Stomach (tissue), 9 donors: ENCODE measurements around the gene TRPC3. TPM values are rescaled to one million over a fixed set of nuclear protein-coding genes. Genes with fewer than 3 reads are reported as not detected.

Source experiments
- DNase-seq, 2 donors: peaks; one replicate each; pipeline versions ENCODE4 v3.0.0 to v3.0.0-alpha.2; 2013 to 2019
- H3K27ac ChIP-seq, 5 donors: fragments of 200-600 bp in 4 of 5; sonication (generic) in 4 of 5; one replicate each; pipeline ENCODE4 v1.5.1; 2013 to 2019; ENCODE audit warnings: mild to moderate bottlenecking in 1 of 5, moderate library complexity in 1 of 5
- H3K27me3 ChIP-seq, 3 donors: fragments of 200-600 bp; sonication (generic); one replicate each; pipeline ENCODE4 v1.5.1; 2017 to 2019; ENCODE audit warnings: mixed run types in 1 of 3
- H3K36me3 ChIP-seq, 4 donors: fragments of 200-600 bp; sonication (generic); 1 replicate in 3 of 4; 2 replicates in 1 of 4; pipeline ENCODE4 v1.5.1; 2016 to 2019
- H3K4me1 ChIP-seq, 4 donors: fragments of 200-600 bp; sonication (generic); one replicate each; pipeline ENCODE4 v1.5.1; 2016 to 2019
- H3K4me3 ChIP-seq, 4 donors: fragments of 200-600 bp; sonication (generic) in 3 of 4; one replicate each; pipeline ENCODE4 v1.5.1; 2016 to 2019; ENCODE audit warnings: mild to moderate bottlenecking in 1 of 4
- H3K9me3 ChIP-seq, 4 donors: fragments of 200-600 bp; sonication (generic); one replicate each; pipeline ENCODE4 v1.5.1; 2016 to 2019
- EP300 ChIP-seq: sonication (generic); formaldehyde crosslinking; IDR thresholded peaks from one replicate; pipeline ENCODE4 v1.6.1; 2017; ENCODE audit warnings: antibody characterized with exemption
- POLR2A ChIP-seq, 4 donors: fragments of 450-650 bp; IDR thresholded peaks; one replicate each; pipeline ENCODE4 v1.6.1; 2016; ENCODE audit warnings: antibody characterized with exemption in 4 of 4, control low read depth in 2 of 4, mild to moderate bottlenecking in 1 of 4, moderate library complexity in 1 of 4
- POLR2AphosphoS5 ChIP-seq, 3 donors: sonication (generic); formaldehyde crosslinking; IDR thresholded peaks; one replicate each; pipeline ENCODE4 v1.6.1; 2016; ENCODE audit warnings: antibody characterized with exemption in 3 of 3
- WGBS, 5 donors: extraction: QIAGEN DNeasy Blood & Tissue Kit in 3 of 5; methylation state at CpG; one replicate each; pipeline versions ENCODE4 v1.1.5 to v1.1.7; 2013 to 2018; 5-methylcytosine and 5-hydroxymethylcytosine counted together
- intact Hi-C: fragments of 100-400 bp; cut with DNase I; formaldehyde crosslinking; loops from one replicate; pipeline ENCODE4 v1.15.1; 2023; ENCODE audit warnings: low total_unique reads
- polyA plus RNA-seq, 3 donors: library from polyadenylated mRNA; stranded (reverse); fragments of 200-250 nt; gene quantifications; one replicate each; pipeline ENCODE4 v1.2.3, GENCODE V29; 2013
- total RNA-seq, 5 donors: library from RNA; depleted of rRNA; stranded (reverse); fragments of >200 nt; gene quantifications; one replicate each; pipeline versions ENCODE4 v1.1.0 to v1.2.3, GENCODE V29; 2014 to 2016
- TF ChIP-seq, protein P1 (sequence below), 7 experiments: fragments of 450-650 bp in 4 of 7; fragments of 200-600 bp in 3 of 7; sonication (generic) in 3 of 7; IDR thresholded peaks; one replicate each; pipeline ENCODE4 v1.5.1; 2016 to 2019; ENCODE audit warnings: antibody characterized with exemption in 7 of 7, control low read depth in 2 of 7, mild to moderate bottlenecking in 1 of 7
- donor health status: healthy with polysubstance abuse.
- donor health status: Bipolar disorder and iron deficiency.
- donor health status: healthy.

TRPC3 gene
- total and polyA plus RNA-seq, 8 donors = 0.31 to 3.7 (median 0.70) TPM; not detected in 4

DNA sequence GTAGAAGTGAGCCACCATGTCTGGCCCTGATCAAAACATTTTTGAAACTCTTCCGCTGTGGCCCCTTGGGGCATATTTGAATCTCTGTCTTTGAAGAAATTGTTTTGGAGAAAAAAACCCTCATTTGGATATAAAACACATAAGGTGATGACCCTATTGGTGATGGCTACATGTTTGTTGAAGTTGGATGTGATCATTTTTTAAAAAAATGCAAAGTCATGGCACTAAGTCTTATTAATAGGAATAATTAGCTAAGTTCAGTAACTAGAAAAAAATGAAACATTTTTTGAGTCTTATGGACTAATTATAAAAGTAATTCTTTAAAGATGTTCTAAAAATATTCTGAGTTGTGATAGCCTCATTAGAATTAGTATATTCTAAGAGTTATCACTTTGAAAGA, 63.7 kb downstream of the TRPC3 start:
- Histone ChIP-seq H3K27ac (no peak overlapping the region), H3K36me3 (no peaks in the 10 kb centered on the region), H3K9me3 (no peaks in the 10 kb centered on the region), H3K4me3 (no peak overlapping the region), H3K4me1 (no peaks in the 10 kb centered on the region), H3K27me3 (no peaks in the 10 kb centered on the region)
- intact Hi-C loops = no loop called here
- WGBS, 5 donors = 94 to 100% (median 98%) methylated on average over 1 of the region's 1 CpG
- DNase-seq = no peak
- TF ChIP-seq POLR2AphosphoS5 (IDR thresholded peaks at IDR 0.05) (no peak), EP300 (no peak), POLR2A (IDR thresholded peaks at IDR 0.05) (no peak)
- TF ChIP-seq, protein P1, sequence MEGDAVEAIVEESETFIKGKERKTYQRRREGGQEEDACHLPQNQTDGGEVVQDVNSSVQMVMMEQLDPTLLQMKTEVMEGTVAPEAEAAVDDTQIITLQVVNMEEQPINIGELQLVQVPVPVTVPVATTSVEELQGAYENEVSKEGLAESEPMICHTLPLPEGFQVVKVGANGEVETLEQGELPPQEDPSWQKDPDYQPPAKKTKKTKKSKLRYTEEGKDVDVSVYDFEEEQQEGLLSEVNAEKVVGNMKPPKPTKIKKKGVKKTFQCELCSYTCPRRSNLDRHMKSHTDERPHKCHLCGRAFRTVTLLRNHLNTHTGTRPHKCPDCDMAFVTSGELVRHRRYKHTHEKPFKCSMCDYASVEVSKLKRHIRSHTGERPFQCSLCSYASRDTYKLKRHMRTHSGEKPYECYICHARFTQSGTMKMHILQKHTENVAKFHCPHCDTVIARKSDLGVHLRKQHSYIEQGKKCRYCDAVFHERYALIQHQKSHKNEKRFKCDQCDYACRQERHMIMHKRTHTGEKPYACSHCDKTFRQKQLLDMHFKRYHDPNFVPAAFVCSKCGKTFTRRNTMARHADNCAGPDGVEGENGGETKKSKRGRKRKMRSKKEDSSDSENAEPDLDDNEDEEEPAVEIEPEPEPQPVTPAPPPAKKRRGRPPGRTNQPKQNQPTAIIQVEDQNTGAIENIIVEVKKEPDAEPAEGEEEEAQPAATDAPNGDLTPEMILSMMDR (IDR thresholded peaks at IDR 0.05) = no peak

DNA sequence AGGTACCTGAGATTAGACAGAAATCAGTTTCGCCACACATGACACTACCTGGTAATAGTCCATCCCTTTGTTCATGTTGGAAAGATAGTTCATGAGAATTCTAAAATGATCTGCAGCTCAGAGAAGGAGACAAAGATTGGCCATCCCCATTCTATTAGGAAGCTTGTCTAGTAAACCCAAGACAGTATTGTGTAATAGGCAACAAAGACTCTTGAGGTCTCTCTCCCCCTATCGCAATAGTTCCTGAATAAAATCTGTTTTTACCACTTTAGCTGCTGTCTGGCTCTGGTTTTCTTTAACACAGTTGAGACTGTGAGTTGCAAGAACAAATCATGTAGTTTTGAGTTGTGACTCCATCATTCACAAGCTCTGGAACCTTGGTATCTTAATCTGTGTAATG, 66.7 kb downstream of the TRPC3 start:
- no peak for DNase-seq
- intact Hi-C loops = no loop called here
- H3K4me3 ChIP-seq = no peak overlapping the region
- no peaks in the 10 kb centered on the region for H3K27me3 ChIP-seq
- no peaks in the 10 kb centered on the region for H3K9me3 ChIP-seq
- no peaks in the 10 kb centered on the region for H3K36me3 ChIP-seq
- WGBS, 5 donors = 85 to 96% (median 91%) methylated on average over 2 of the region's 2 CpGs
- H3K4me1 ChIP-seq = no peaks in the 10 kb centered on the region
- TF ChIP-seq EP300 (no peak), POLR2AphosphoS5 (IDR thresholded peaks at IDR 0.05) (no peak), POLR2A (IDR thresholded peaks at IDR 0.05) (no peak)
- TF ChIP-seq, protein P1 (IDR thresholded peaks at IDR 0.05) = no peak
- no peak overlapping the region for H3K27ac ChIP-seq

DNA sequence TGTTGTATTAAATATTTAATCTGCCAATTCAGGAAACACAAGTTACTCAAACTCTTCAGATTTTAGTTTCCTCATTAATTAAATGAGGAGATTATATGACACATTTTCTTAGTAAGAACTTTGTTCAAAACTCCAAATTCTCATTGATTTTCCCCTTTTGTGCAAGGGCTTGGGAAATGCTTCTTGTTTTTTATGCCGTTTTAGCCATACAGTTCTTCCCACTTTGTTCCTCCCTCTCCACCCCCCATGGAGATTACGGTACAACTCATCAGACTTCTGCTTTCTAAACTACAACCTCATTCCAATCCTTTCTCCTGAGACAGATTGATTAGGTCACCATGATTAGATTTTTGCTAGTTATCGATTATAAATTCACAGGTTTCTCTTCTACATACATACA, 70.7 kb downstream of the TRPC3 start:
- DNase-seq = no peak
- Histone ChIP-seq H3K9me3 (no peaks in the 10 kb centered on the region), H3K4me1 (no peaks in the 10 kb centered on the region), H3K36me3 (no peaks in the 10 kb centered on the region), H3K27me3 (peaks cover 0 to 7% (median 0%) of the 10 kb centered on the region in 3 donors), H3K4me3 (no peak overlapping the region), H3K27ac (no peak overlapping the region)
- TF ChIP-seq EP300 (no peak), POLR2A (IDR thresholded peaks at IDR 0.05) (no peak), POLR2AphosphoS5 (IDR thresholded peaks at IDR 0.05) (no peak)
- TF ChIP-seq, protein P1 (IDR thresholded peaks at IDR 0.05) = no peak
- intact Hi-C loops = no loop called here
- WGBS, 5 donors = 59 to 82% (median 74%) methylated on average over 3 of the region's 3 CpGs

DNA sequence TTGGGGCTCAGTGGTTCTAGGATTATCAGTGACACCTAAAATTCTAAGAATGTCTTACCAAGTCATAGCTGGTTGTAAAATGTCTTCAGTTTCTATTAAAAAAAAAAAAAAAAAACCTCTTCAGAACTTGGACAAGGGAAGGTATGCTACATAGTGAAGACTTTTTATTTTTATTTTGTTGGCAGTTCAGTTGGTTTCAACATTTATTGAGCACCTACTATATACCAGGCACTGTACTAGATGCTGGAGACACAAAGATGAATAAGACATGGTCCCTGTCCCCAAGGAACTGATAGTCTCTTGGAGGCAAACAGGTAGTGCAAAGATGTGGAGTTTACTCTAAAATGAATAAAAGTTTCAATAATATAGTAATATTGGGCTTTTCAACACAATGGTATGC, 72.7 kb downstream of the TRPC3 start:
- TF ChIP-seq EP300 (no peak), POLR2A (IDR thresholded peaks at IDR 0.05) (no peak), POLR2AphosphoS5 (IDR thresholded peaks at IDR 0.05) (no peak)
- TF ChIP-seq, protein P1 (IDR thresholded peaks at IDR 0.05) = no peak
- Histone ChIP-seq H3K4me3 (no peak overlapping the region), H3K27me3 (peaks cover 0 to 10% (median 0%) of the 10 kb centered on the region in 3 donors), H3K4me1 (no peaks in the 10 kb centered on the region), H3K9me3 (no peaks in the 10 kb centered on the region), H3K27ac (no peak overlapping the region), H3K36me3 (no peaks in the 10 kb centered on the region)
- DNase-seq = no peak
- intact Hi-C loops = no loop called here
